IPS-15b (cell line): Measurements from ENCODE around the gene HADHA.

Experiments used
- H3K27me3 ChIP-seq: one replicate; pipeline ENCODE4 v1.6.1; 2013; ENCODE audit warnings: low read length; ENCODE audit not compliant: control insufficient read depth, insufficient read depth
- H3K36me3 ChIP-seq: one replicate; pipeline ENCODE4 v1.6.1; 2013; ENCODE audit warnings: low read length; ENCODE audit not compliant: control insufficient read depth, insufficient read depth
- H3K4me1 ChIP-seq: one replicate; pipeline ENCODE4 v1.6.1; 2013; ENCODE audit warnings: mild to moderate bottlenecking, low read length; ENCODE audit not compliant: control insufficient read depth, insufficient read depth
- H3K4me3 ChIP-seq: one replicate; pipeline ENCODE4 v1.5.1; 2013; ENCODE audit warnings: low read depth, low read length
- H3K9ac ChIP-seq: one replicate; pipeline ENCODE4 v1.6.1; 2013; ENCODE audit warnings: low read depth, mild to moderate bottlenecking, low read length
- H3K9me3 ChIP-seq: one replicate; pipeline ENCODE4 v1.6.1; 2013; ENCODE audit warnings: mild to moderate bottlenecking, low read length; ENCODE audit not compliant: control insufficient read depth, insufficient read depth

Gene HADHA

DNA sequence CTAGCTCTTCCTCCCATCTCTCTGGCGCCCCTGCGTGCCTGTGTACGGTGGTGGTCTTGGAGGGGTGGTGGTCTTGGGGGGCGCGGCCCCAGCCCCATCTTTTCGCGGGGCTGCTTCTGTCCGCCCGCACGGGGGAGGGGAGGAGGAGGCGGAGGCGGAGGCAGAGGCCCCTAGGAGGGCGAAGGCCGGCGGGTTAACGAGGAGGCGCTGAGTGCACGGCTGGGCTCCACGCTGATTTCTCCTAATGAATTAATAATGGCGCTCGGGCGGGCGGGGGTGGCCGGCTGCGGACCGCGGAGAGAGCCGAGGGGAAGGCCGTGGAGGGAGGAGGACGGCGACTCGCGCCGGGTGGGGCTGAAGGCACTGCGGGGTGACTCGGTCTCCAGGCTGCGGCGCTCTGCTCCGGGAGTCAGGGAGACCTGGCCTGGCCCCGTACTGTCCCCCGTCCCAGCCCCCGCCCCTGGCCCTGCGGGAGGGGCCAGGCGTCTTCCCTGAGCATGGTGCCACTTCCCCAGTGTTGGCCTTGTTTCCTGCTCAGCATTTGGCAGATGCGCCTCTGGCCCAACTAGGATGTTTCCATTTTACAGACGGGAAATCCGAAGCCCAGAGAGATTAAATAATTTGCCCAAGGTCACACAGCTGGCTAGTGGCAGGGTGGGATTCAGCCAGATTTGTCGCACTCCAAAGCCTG lies 65.5 kb downstream of the HADHA start:
- peak overlapping the region; percentile 53 for H3K4me3 ChIP-seq
- peaks cover 11% of the 10 kb centered on the region for H3K27me3 ChIP-seq
- peaks cover 3% of the 10 kb centered on the region for H3K36me3 ChIP-seq
- no peaks in the 10 kb centered on the region for H3K9me3 ChIP-seq
- peaks cover 10% of the 10 kb centered on the region for H3K4me1 ChIP-seq
- H3K9ac ChIP-seq: no peak overlapping the region

DNA sequence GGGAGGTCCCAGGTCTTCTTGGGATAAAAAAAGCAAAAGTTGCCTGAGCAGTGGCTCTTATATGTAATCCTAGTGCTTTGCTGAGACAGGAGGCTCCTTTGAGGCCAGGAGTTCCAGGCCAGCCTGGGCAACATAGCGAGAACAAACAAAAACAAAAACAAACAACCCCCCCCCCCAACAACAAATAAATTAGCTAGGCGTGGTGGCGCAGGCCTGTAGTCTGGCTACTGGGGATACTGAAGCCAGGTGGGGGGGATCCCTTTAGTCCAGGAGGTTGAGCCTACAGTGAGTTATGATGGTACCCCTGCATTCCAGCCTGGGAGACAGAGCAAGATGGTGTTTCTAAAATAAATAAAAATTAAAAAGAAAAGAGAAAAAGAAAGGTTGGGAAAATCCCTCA lies 66.2 kb downstream of the HADHA start:
- H3K9ac ChIP-seq: no peak overlapping the region
- peak overlapping the region; percentile 53 for H3K4me3 ChIP-seq
- H3K27me3 ChIP-seq: peaks cover 5% of the 10 kb centered on the region
- H3K4me1 ChIP-seq: peaks cover 10% of the 10 kb centered on the region
- H3K9me3 ChIP-seq: no peaks in the 10 kb centered on the region
- H3K36me3 ChIP-seq: peaks cover 3% of the 10 kb centered on the region

DNA sequence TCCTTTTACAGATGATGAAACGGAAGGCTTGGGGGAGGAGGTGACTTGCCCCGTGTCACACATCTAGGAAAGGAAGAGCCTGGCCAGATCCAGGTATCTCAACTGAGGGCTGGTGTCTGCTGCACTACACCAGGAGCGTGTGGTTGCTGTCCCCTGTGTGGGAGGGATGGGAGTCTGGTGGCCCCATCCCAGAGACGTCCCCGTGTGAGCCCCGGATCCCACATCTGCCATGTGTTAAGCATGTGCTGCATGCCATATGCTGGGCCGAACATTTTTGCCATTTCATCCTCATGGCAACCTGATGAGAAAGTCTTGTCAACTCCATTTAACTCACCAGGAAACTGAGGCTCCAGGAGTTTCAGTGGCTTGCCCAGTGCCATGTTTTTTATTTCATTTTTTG lies 67.3 kb downstream of the HADHA start:
- Histone ChIP-seq H3K9ac (no peak overlapping the region), H3K9me3 (no peaks in the 10 kb centered on the region), H3K36me3 (no peaks in the 10 kb centered on the region), H3K4me3 (no peak overlapping the region), H3K4me1 (peaks cover 10% of the 10 kb centered on the region), H3K27me3 (peaks cover 3% of the 10 kb centered on the region)

DNA sequence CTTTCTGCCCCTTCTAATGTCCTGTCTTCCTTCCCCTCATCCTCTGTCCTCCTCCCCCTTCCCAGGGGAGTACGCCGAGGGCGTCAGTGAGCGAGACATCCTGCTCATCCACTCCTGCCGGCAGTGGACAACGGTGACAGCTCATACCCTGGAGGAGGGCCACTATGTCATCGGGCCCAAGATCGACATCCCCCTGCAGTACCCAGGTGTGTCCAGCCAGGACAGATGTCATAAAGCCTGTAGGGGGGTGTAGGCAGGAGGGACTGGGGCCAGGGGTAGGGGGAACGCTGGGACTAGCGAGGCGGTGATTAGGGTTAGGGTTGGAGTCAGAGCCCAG lies 68.2 kb downstream of the HADHA start:
- Histone ChIP-seq H3K27me3 (peaks cover 3% of the 10 kb centered on the region), H3K9me3 (no peaks in the 10 kb centered on the region), H3K4me1 (peaks cover 10% of the 10 kb centered on the region), H3K9ac (no peak overlapping the region), H3K4me3 (no peak overlapping the region), H3K36me3 (no peaks in the 10 kb centered on the region)

DNA sequence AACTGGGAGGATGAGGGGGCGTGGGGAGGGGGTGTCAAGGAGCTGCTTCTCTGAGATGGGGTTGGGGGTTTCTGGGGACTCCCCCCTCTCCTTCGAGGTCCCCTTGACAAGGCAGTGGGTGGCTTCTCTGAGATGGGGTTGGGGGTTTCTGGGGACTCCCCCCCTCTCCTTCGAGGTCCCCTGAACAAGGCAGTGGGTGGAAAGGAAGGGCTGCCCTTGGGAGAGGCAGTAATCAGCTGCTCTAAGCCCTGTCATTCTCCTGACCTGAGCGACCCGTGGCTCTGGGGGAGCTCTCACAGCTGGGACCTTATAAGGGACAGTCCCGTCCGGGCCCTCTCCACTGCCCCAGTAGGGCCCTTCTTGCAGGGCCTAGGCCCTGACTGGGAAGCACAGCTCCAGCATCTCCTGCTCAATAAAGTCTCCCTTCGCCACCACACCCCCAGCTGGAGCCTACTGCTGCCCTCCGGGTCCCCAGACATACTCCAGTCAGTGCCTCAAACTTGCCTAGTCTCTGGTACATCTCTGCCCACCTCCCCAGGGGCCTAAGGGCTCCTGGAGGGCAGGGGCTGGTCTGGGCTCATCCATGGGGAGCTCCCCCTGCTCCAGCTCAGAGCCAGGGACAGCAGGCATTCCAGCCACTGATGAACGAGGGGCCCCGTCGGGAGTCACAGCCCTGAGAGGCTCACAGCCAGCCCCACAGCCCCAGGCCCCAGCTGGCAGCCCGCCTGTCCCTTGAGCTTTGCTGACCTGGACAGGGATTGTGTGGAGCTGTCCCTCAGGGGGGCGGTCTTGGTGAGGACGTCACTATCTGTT lies 68.8 kb downstream of the HADHA start:
- no peaks in the 10 kb centered on the region for H3K9me3 ChIP-seq
- no peak overlapping the region for H3K9ac ChIP-seq
- H3K36me3 ChIP-seq: no peaks in the 10 kb centered on the region
- H3K4me1 ChIP-seq: peaks cover 10% of the 10 kb centered on the region
- H3K27me3 ChIP-seq: peaks cover 3% of the 10 kb centered on the region
- no peak overlapping the region for H3K4me3 ChIP-seq

DNA sequence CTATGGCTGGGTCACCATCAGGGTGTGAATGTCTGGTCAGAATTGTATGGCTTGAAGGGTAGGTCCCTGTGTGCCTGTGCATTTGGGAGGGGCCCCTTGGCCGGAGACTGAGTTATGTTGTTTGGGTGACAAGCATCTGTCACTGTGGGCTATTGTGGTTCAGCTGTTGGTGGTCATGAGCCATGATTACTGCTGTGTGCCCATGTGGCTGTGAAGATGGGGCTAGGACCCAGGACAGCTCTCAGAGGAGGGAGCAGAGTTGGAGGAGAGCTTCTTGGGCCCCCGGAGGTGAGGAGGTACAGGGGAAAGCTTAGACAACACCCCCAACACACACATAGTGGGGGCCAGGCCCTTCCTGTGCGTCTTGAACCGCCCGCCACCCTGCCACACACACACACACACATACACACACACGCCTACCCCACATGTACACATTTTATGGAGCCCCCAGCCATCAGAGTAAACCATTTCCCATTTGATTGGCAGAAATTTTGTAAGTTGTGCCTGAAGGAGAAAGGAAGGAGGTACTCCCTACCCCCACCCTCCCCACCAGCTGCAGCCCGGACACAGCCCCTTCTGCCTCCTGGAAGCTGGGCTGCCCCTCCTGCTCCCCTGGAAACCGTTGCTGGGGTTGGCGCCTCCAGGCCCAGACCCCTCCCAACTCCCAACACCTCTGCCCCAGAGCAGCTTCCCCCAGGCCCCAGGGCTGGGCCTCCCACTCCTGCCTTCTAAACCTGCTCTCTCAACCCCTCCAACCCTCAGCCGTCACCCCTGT lies 69.6 kb downstream of the HADHA start:
- Histone ChIP-seq H3K27me3 (peaks cover 3% of the 10 kb centered on the region), H3K4me3 (peak overlapping the region; percentile 67), H3K36me3 (no peaks in the 10 kb centered on the region), H3K9me3 (no peaks in the 10 kb centered on the region), H3K9ac (no peak overlapping the region), H3K4me1 (peaks cover 7% of the 10 kb centered on the region)

DNA sequence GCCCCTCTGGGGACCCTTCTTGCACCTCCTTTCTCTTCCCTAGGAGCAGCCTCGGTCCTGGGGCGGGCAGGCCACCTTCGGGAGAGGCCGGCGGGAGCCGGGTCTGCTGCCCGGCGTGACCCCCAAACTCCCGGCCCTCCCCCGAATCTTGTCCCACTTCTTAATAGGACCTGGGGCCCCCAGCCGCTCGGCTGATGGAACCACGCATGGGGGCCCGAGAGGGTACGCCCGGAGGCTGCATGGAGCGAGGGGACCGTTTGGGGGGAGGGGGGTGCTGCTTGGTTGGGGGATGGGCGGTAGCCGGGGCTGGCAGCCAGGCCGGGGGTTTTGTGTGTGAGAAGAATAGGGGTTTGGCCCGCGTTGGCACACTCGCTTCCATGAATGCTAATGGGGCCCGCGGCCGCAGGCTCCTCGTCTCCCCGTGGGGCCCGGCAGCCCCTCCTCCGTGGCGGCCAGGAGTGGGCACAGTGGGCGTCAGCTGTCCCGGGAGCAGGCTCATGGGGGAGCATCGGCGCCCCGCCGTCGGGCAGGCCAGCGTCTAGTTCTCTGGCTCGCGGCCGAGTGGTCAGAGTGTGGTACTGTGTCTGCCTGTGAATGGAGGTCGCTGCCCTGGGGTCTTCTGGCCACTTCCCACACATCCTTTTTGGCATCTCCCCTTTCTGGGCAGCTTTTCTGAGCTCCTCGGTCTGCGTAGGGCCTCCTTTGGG lies 70.5 kb downstream of the HADHA start:
- Histone ChIP-seq H3K4me1 (peaks cover 4% of the 10 kb centered on the region), H3K4me3 (peak overlapping the region; percentile 67), H3K9me3 (no peaks in the 10 kb centered on the region), H3K27me3 (peaks cover 3% of the 10 kb centered on the region), H3K9ac (no peak overlapping the region), H3K36me3 (no peaks in the 10 kb centered on the region)

DNA sequence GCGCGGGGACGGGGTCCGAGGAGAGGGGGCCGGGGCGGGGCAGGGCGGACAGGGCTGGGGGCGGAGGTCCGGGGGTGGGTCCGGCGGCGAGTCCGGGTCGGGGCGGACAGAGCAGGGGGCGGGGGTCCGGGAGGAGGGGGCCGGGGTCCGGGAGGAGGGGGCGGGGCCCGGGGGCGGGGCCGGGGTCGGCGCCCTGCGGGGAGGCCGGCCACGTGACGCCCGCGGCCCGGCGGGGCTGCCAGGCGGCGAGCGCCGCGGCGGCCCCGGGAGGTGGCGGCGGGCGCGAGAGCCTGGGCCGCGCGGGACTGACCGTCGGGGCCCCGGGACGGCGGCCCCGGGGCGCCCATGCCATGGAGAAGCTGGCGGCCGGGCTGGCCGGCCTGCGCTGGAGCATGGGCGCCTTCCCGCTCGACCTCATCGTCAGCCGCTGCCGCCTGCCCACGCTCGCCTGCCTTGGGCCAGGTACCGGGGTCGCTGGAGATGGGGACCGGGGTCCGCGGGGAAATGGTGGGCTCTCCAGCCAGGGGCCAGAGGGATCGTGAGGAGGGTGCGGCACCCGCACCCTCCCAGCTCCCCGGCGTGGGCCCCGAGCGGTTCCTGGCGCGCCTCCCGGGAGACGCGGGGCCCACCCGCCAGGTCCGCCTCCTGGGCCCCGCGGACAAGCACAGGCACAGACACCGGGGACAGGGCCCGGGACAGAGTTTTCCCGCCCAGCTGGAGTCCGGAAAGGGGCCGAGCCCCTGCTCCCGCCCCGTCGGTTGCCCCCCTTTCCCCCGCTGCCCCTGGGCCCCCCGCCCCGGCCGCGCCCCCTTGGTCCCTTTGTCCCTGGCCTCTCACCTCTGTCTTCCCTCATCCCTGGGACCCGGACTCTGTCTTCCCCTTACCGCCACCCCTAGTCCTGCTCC lies 71.3 kb downstream of the HADHA start, which contains the start of gene GAREM2:
TSS of gene GAREM2 (plus strand) at position 218 of the 905 bp plus-strand sequence. CDS start at position 351, 133 bp downstream.
- Histone ChIP-seq H3K9ac (no peak within 1 kb of the TSS), H3K27me3 (peaks cover 3% of the 10 kb centered on the region), H3K4me3 (peak within 1 kb of the TSS; percentile 67), H3K9me3 (no peaks in the 10 kb centered on the region), H3K36me3 (no peaks in the 10 kb centered on the region), H3K4me1 (peaks cover 4% of the 10 kb centered on the region)

DNA sequence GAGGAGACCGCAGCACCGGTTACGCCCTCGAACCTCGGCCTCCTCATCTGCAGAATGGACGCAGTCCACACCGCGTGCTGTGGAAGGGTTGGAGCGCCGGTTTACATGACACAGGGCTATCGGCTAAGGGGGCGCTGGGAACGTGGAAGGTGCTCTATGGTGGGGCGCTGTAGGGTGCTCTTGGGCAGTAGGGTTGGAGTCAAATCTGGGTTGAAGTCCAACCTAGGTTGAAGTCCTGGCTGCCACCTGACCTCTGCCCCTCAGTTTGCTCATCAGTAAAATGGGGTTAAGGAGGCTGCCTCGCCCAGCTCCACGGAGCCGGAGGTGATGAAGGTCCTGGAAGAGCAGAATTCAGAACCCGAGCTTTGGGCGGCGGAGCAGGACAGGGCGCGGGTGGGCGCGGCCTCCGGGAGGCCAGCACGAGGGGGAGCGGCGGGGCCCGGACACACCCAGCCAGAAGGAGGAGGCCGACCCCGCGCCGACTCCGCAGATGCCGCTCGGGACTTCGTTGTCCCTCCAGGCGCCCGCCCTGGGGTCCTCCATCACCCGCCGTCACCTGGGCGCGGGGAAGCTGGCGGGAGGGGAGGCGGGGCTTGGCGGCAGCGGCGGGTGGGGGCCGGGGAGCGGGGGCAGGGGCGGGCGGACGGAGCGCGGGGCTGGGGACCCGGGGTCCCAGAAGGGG lies 72.1 kb downstream of the HADHA start:
- H3K36me3 ChIP-seq: no peaks in the 10 kb centered on the region
- H3K27me3 ChIP-seq: peaks cover 3% of the 10 kb centered on the region
- no peak overlapping the region for H3K9ac ChIP-seq
- peak overlapping the region; percentile 49 for H3K4me3 ChIP-seq
- H3K4me1 ChIP-seq: peaks cover 4% of the 10 kb centered on the region
- H3K9me3 ChIP-seq: no peaks in the 10 kb centered on the region

DNA sequence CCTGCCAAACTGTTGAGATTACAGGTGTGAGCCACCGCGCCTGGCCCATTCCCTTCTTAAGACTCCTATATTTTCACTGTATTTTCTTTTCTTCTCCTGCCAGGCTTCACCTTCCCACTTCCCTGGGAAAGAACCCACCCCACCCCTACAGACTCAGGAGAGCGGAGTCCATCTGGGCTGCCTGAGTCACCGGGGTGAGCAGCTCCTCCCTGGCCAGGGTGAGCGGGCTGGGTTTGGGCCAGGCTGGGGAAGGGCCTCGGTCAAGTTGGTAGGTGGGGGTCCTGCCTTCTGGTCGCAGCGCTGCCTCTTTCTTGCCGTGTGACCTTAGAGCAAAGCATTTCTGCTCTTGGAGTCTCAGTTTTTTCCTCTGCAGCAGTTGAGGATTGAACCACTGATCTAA lies 73.6 kb downstream of the HADHA start:
- peaks cover 3% of the 10 kb centered on the region for H3K27me3 ChIP-seq
- peaks cover 4% of the 10 kb centered on the region for H3K4me1 ChIP-seq

More for the DNA sequence above, 73.6 kb downstream of the HADHA start:
- H3K9me3 ChIP-seq: no peaks in the 10 kb centered on the region
- no peak overlapping the region for H3K4me3 ChIP-seq
- no peak overlapping the region for H3K9ac ChIP-seq
- H3K36me3 ChIP-seq: no peaks in the 10 kb centered on the region
